ENCODE measurements around the gene OSCAR. TPM values are rescaled to one million over a fixed set of nuclear protein-coding genes. Genes with fewer than 3 reads are reported as not detected.
A peak's percentile ranks its signal among the peaks of the same experiment; 100 is the strongest.

Gene OSCAR
- total RNA-seq, 1 donor: under 0.01 TPM

DNA sequence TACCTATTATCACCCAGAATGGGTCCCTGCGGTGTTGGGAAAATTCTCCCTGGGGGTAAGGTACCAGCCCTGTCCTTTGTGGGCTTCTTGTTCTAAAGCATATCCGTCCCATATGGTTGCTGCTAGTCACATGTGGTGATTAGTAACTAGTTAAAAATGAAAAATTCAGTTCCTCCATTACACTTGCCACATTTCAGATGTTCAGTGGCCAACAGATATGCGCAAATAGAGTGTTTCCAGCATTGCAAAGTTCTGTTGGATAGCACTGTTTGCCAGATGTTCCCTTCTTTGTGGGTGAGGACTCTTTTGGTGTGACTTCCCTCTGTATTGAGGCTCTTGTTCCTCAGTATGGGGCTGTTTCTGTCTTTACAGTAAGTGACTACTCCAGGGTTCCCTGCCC lies 40.8 kb upstream of the OSCAR start:
- no peak overlapping the region for H3K4me3 ChIP-seq (ENCODE audit: low read depth, low read length)
- peak; percentile 31 for DNase-seq (ENCODE audit: low read depth)
- TF ChIP-seq, protein P1, sequence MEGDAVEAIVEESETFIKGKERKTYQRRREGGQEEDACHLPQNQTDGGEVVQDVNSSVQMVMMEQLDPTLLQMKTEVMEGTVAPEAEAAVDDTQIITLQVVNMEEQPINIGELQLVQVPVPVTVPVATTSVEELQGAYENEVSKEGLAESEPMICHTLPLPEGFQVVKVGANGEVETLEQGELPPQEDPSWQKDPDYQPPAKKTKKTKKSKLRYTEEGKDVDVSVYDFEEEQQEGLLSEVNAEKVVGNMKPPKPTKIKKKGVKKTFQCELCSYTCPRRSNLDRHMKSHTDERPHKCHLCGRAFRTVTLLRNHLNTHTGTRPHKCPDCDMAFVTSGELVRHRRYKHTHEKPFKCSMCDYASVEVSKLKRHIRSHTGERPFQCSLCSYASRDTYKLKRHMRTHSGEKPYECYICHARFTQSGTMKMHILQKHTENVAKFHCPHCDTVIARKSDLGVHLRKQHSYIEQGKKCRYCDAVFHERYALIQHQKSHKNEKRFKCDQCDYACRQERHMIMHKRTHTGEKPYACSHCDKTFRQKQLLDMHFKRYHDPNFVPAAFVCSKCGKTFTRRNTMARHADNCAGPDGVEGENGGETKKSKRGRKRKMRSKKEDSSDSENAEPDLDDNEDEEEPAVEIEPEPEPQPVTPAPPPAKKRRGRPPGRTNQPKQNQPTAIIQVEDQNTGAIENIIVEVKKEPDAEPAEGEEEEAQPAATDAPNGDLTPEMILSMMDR (IDR thresholded peaks at IDR 0.05; ENCODE audit: insufficient read depth, low read depth, low read length): no peak

DNA sequence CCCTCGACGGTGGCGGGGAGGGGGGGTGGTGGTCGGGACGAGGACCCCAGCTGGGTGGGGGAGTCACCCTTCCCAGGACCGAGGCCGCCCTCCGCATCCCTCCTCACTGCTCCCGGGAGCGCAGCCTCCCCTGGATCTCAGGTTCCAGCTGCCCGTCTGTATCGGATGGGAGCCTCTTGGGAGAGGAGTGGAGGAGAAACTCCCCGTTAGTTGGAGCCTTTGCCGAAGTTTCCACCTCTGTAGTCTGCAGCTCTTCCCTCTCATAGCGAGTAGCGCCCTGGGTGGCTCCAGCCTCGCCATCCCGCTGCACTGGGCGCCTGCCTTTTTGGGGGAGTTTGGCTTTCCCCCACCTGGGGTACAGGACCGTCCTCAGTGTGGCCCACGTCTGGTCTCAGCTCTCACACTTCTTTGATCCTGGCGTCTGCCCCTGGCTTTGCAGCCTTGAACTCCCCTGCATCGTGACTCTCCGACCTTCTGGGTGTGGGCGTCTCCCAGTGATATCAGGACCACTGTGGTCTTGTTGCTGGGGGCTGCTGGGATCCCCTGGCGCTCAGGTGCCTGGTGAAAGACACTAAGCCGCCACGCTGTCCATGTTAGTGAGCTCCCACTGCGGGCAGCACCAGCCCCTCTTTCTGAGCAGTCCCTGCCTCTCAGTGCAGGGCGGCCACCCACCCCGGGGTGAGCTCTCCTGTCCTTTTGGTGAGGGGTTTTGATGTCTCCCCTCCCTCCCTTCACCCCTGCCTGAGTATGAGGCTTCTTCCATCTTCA lies 38.1 kb upstream of the OSCAR start:
- no peak for DNase-seq (ENCODE audit: low read depth)
- peak overlapping the region; percentile 85 for H3K4me3 ChIP-seq (ENCODE audit: low read depth, low read length)
- TF ChIP-seq, protein P1 (IDR thresholded peaks at IDR 0.05; ENCODE audit: insufficient read depth, low read depth, low read length): no peak

DNA sequence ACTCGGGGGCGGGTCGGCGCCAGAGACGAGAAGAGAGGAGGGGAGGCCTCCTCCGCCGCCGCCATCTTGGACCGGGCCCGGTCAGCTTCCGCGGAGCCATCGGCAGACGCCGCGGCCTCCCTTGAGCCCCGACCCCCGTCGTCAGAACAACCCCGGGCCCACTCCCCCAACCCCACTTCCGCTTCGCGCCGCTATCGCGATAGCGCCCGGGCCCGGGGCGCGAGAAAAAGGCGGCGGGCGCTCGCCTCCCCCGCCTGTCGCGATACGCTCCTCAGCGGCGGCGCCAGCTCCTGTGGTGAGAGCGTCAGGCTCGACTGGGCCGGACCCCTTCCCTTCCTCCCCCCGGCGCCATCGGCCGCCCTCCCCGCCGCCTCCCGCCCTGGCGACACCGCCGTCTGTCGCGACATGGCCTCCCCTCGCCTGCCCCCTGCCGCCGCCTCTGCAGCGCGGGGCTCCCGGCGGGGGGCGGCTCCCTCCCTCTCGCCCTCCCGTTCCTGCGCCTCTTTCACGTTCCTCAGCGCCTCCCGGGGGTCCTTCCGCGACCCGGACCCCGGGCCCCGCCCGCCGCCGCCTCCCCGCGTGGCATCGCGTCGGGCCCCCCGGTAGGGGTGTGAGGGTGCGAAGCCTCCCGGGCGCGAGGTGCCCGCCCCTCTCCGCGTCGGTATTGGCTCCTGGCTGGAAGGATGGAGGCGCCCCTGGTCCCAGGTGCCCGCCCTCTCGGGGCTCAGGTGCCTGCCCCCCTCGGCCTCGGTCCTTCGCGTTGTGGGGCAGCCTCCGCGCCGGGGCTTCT lies 37.3 kb upstream of the OSCAR start, which contains the start of gene CNOT3:
CNOT3 (plus strand) TSS at position 64 of the 790 bp plus-strand sequence. CDS start 5,217 bp downstream, outside the sequence.
- H3K4me3 ChIP-seq (ENCODE audit: low read depth, low read length): peak within 1 kb of the TSS; percentile 85
- no peak for DNase-seq (ENCODE audit: low read depth)
- TF ChIP-seq, protein P1 (IDR thresholded peaks at IDR 0.05; ENCODE audit: insufficient read depth, low read depth, low read length): no peak

DNA sequence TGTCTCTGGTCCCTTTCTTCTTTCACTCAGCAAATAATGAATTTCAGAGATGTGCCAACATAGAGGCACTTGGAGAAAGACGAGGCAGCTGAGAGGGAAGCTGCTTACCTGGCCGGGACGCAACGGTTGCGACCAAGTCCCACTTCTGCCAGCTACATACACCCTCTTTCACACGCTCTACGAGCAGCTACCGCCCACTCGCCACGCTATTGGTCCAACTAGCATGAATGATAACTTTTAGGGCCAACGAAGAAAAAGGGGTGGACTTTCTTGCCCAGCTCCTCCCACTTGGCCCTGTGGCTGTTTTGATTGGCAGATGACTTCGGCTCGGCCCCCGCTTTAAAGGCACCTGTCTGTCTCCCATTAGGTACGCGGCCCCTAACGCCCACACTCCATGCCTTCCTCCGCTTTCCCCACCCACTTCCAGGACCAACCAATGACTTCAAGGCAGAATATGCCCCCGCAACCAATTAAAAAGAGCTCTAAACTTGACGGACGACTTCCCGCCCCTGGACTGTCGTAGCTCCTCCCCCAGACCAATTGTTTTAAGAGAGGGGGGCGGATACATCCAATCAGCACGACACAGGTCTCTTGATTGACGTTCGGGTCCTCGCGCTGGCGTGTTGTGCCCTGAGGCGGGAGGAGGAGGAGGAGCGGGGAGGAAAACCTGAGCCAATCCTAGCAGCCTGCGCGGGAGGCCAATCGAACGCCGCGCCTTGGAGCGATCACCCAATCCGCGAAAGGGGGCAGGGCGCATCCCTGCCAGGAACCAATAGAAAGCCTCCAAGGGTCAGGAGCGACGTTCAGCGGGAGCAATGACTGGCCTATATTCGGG lies 36.5 kb upstream of the OSCAR start:
- peak; percentile 100 for DNase-seq (ENCODE audit: low read depth)
- TF ChIP-seq, protein P1 (IDR thresholded peaks at IDR 0.05; ENCODE audit: insufficient read depth, low read depth, low read length): no peak
- H3K4me3 ChIP-seq (ENCODE audit: low read depth, low read length): peak overlapping the region; percentile 85

DNA sequence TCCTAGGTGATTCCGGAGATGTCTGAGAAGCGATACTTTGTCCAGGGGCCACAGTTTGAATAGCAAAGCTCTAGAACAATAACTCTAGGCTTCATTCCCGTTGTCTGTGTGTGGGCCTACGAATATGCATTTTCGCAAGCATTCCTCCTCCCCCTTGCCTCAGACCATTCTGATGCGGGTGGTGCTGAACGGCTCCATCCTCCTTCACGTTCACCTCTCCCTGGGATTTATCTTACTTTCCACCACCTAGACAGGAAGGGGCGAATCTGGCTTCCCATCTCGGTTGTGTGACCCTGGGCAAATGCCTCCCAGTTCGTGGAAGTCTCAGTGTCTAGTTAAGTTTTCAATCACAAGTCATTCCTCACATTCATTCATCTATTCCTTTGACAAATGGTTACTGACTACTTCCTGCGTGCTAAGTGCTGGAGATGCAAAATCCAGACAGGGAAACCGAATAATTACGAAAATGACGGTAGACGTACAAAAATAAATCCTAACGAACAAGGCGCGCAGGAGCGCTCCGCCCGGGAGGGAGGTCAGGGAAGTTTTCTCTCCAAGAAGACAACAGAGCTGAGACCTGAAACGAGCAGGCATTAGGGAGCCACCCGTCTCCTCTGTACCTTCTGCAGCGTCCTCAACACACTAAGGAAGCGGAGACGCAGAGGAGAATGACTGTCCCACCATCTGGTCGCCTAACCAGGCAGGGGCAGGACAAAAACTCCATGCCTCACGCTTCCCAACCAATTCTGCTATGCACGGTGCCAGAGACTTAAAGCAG lies 35.7 kb upstream of the OSCAR start:
- peak overlapping the region; percentile 74 for H3K4me3 ChIP-seq (ENCODE audit: low read depth, low read length)
- TF ChIP-seq, protein P1 (IDR thresholded peaks at IDR 0.05; ENCODE audit: insufficient read depth, low read depth, low read length): no peak
- no peak for DNase-seq (ENCODE audit: low read depth)

All from fibroblast of villous mesenchyme (primary cell).